ENCODE measurements around the gene SYNDIG1. TPM values are rescaled to one million over a fixed set of nuclear protein-coding genes. Genes with fewer than 3 reads are reported as not detected.

Gene SYNDIG1
- total RNA-seq, 1 experiment from 2014 or later, result not detected

DNA sequence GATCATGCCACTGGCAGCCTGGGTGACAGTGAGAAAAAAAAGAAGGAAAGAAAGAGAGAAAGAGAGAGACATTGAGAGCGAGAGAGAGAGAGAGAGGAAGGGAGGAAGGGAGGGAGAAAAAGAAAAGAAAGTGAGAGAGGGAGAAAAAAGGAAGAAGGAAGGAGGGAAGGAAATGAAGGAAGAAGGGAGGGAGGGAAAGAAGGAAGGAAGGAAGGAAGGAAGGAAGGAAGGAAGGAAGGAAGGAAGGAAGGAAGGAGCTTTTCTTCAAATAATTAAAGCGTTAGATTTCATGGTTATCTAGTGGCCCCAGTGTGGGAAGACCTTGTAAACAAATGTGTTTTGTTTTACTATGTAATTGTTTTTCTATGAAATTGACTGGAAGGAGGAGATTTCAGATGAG is 170.8 kb downstream of the SYNDIG1 start:
- peaks cover 2% of the 10 kb centered on the region; the same call in 1 of the 2 replicates for H3K27me3 ChIP-seq (ENCODE audit: control insufficient read depth, insufficient read depth, low read length)
- CTCF ChIA-PET, result no interaction called here
- ATAC-seq (no peak), DNase-seq (ENCODE audit: low read depth, low spot score) (no peak)
- no peaks in the 10 kb centered on the region for H3K36me3 ChIP-seq (ENCODE audit: control insufficient read depth, insufficient read depth, low read length)
- POLR2A ChIA-PET, result interaction anchor here (0.8 kb wide), 1 partner anchor 246 kb away, joined by 4 read pairs; no protein-coding TSS in a partner anchor
- no peak overlapping the region for H3K4me3 ChIP-seq (ENCODE audit: low read depth in 2 of 2, low read length in 2 of 2)
- H3K4me1 ChIP-seq (ENCODE audit: control insufficient read depth, insufficient read depth, low read length), result no peaks in the 10 kb centered on the region
- TF ChIP-seq POLR2AphosphoS5 (IDR thresholded peaks at IDR 0.05; ENCODE audit: low read depth, low read length) (no peak), SIN3A (IDR thresholded peaks at IDR 0.05; ENCODE audit: borderline replicate concordance, insufficient read depth, low read depth, low read length) (no peak), TCF7L2 (IDR thresholded peaks at IDR 0.05; ENCODE audit: low read depth, low read length) (no peak)
- TF ChIP-seq, protein P1, sequence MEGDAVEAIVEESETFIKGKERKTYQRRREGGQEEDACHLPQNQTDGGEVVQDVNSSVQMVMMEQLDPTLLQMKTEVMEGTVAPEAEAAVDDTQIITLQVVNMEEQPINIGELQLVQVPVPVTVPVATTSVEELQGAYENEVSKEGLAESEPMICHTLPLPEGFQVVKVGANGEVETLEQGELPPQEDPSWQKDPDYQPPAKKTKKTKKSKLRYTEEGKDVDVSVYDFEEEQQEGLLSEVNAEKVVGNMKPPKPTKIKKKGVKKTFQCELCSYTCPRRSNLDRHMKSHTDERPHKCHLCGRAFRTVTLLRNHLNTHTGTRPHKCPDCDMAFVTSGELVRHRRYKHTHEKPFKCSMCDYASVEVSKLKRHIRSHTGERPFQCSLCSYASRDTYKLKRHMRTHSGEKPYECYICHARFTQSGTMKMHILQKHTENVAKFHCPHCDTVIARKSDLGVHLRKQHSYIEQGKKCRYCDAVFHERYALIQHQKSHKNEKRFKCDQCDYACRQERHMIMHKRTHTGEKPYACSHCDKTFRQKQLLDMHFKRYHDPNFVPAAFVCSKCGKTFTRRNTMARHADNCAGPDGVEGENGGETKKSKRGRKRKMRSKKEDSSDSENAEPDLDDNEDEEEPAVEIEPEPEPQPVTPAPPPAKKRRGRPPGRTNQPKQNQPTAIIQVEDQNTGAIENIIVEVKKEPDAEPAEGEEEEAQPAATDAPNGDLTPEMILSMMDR (IDR thresholded peaks at IDR 0.05), result no peak
- TF ChIP-seq, protein P2, sequence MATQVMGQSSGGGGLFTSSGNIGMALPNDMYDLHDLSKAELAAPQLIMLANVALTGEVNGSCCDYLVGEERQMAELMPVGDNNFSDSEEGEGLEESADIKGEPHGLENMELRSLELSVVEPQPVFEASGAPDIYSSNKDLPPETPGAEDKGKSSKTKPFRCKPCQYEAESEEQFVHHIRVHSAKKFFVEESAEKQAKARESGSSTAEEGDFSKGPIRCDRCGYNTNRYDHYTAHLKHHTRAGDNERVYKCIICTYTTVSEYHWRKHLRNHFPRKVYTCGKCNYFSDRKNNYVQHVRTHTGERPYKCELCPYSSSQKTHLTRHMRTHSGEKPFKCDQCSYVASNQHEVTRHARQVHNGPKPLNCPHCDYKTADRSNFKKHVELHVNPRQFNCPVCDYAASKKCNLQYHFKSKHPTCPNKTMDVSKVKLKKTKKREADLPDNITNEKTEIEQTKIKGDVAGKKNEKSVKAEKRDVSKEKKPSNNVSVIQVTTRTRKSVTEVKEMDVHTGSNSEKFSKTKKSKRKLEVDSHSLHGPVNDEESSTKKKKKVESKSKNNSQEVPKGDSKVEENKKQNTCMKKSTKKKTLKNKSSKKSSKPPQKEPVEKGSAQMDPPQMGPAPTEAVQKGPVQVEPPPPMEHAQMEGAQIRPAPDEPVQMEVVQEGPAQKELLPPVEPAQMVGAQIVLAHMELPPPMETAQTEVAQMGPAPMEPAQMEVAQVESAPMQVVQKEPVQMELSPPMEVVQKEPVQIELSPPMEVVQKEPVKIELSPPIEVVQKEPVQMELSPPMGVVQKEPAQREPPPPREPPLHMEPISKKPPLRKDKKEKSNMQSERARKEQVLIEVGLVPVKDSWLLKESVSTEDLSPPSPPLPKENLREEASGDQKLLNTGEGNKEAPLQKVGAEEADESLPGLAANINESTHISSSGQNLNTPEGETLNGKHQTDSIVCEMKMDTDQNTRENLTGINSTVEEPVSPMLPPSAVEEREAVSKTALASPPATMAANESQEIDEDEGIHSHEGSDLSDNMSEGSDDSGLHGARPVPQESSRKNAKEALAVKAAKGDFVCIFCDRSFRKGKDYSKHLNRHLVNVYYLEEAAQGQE (IDR thresholded peaks at IDR 0.05; ENCODE audit: insufficient read depth in 1 of 2, low read depth in 2 of 2, low read length in 1 of 2), result no peak
- in situ Hi-C loops (cut with HindIII; ENCODE audit: low pct_unique_long_range_greater_than_20kb, low sequenced_read_pairs) (no loop called here), intact Hi-C loops (cut with micrococcal nuclease; ENCODE audit: unreplicated experiment) (no loop called here)
- H3K27ac ChIP-seq (ENCODE audit: low read length), result no peak overlapping the region
- H3K9me3 ChIP-seq (ENCODE audit: control insufficient read depth, insufficient read depth, low read depth, low read length), result no peaks in the 10 kb centered on the region
- no TSS peak for BruUV-seq (replicated peaks)

DNA sequence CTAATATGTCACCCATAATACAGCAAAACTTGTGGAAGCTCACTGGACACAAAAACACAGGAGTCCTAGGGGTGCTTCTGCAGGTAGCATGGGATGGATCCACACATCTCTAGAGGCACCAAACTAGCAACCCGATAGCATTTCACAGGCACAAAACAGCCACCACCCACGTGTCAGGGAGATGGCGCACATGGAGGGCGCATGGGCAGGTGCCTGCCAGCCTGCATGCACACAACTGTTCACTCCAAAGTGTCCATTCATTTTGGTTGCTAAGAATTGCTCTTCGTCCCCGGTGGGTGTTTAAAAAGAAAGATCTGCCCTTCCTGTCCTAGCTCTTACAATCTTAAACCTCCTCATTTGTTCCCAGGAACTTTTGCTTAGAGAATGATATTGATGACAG is 171.3 kb downstream of the SYNDIG1 start:
- CTCF ChIA-PET, result no interaction called here
- Histone ChIP-seq H3K4me3 (ENCODE audit: low read depth in 2 of 2, low read length in 2 of 2) (no peak overlapping the region), H3K36me3 (ENCODE audit: control insufficient read depth, insufficient read depth, low read length) (no peaks in the 10 kb centered on the region), H3K27ac (ENCODE audit: low read length) (no peak overlapping the region), H3K9me3 (ENCODE audit: control insufficient read depth, insufficient read depth, low read depth, low read length) (no peaks in the 10 kb centered on the region), H3K27me3 (ENCODE audit: control insufficient read depth, insufficient read depth, low read length) (peaks cover 2% of the 10 kb centered on the region; the same call in 1 of the 2 replicates), H3K4me1 (ENCODE audit: control insufficient read depth, insufficient read depth, low read length) (no peaks in the 10 kb centered on the region)
- BruUV-seq (replicated peaks), result no TSS peak
- in situ Hi-C loops (cut with HindIII; ENCODE audit: low pct_unique_long_range_greater_than_20kb, low sequenced_read_pairs), result no loop called here
- intact Hi-C loops (cut with micrococcal nuclease; ENCODE audit: unreplicated experiment), result no loop called here
- POLR2A ChIA-PET, result no interaction called here
- TF ChIP-seq POLR2AphosphoS5 (IDR thresholded peaks at IDR 0.05; ENCODE audit: low read depth, low read length) (no peak), TCF7L2 (IDR thresholded peaks at IDR 0.05; ENCODE audit: low read depth, low read length) (no peak), SIN3A (IDR thresholded peaks at IDR 0.05; ENCODE audit: borderline replicate concordance, insufficient read depth, low read depth, low read length) (no peak)
- TF ChIP-seq, protein P1 (IDR thresholded peaks at IDR 0.05), result no peak
- TF ChIP-seq, protein P2 (IDR thresholded peaks at IDR 0.05; ENCODE audit: insufficient read depth in 1 of 2, low read depth in 2 of 2, low read length in 1 of 2), result no peak
- no peak for ATAC-seq
- no peak for DNase-seq (ENCODE audit: low read depth, low spot score)

Data from Panc1 (cell line).